Neural progenitor cell (in vitro differentiated cells): Measurements from ENCODE around the gene NRGN.
A peak's percentile ranks its signal among the peaks of the same experiment; 100 is the strongest.

ENCODE experiments used
- CTCF ChIP-seq: fragments of 200-600 bp; sonication (generic); IDR thresholded peaks from 2 replicates; pipeline ENCODE4 v1.5.1; 2017; ENCODE audit warnings: antibody characterized with exemption, mild to moderate bottlenecking
- EZH2 ChIP-seq: fragments of 200-600 bp; sonication (generic); IDR thresholded peaks from 2 replicates; pipeline ENCODE4 v1.6.1; 2017; ENCODE audit warnings: antibody characterized with exemption, mild to moderate bottlenecking, moderate library complexity
- EZH2phosphoT487 ChIP-seq: fragments of 200-600 bp; sonication (generic); IDR thresholded peaks from 2 replicates; pipeline ENCODE4 v1.6.1; 2017; ENCODE audit warnings: antibody characterized with exemption

GRCh38 chr11:124761301-124762104 is 21.8 kb downstream of the NRGN start:
- TF ChIP-seq CTCF (peak; percentile 24), EZH2phosphoT487 (peak; percentile 12), EZH2 (peak; percentile 58)
